Stimulated activated CD8-positive, alpha-beta memory T cell treated with anti-CD3 and anti-CD28 coated beads, Interleukin-2, amount 100 ng/mL, for 48 hours (primary cell): Measurements from ENCODE around the gene ANKRD33.

Source experiments
- DNase-seq, 2 donors: peaks; one replicate each; pipeline ENCODE4 v3.0.0-alpha.2; 2020; ENCODE audit warnings: low read depth in 2 of 2

The ANKRD33 gene

GRCh38 chr12:51901881-51902280 lies 14.0 kb downstream of the ANKRD33 start:
- no peak for DNase-seq

- DNase-seq, result no peak
Measured at GRCh38 chr12:51904951-51905470, 17.1 kb downstream of the ANKRD33 start.

GRCh38 chr12:51905471-51906429 lies 17.8 kb downstream of the ANKRD33 start:
- DNase-seq, result no peak

GRCh38 chr12:51906430-51907082 lies 18.7 kb downstream of the ANKRD33 start:
- no peak for DNase-seq

GRCh38 chr12:51907083-51907855 lies 19.4 kb downstream of the ANKRD33 start, which contains the start of gene ACVRL1:
TSS of gene ACVRL1 (plus strand) at chr12:51907504. CDS start at chr12:51912475, 4,971 bp downstream.
- DNase-seq, result no peak

- DNase-seq, result no peak
Measured at GRCh38 chr12:51907856-51908425, 20.0 kb downstream of the ANKRD33 start.

- no peak for DNase-seq
Measured at GRCh38 chr12:51908876-51909592, 21.1 kb downstream of the ANKRD33 start.

GRCh38 chr12:51910168-51910567 lies 22.3 kb downstream of the ANKRD33 start:
- no peak for DNase-seq

- no peak for DNase-seq
Measured at GRCh38 chr12:51910691-51911090, 22.8 kb downstream of the ANKRD33 start.

- DNase-seq, result no peak
Measured at GRCh38 chr12:51911307-51911706, 23.4 kb downstream of the ANKRD33 start.

- DNase-seq, result no peak
Measured at GRCh38 chr12:51911788-51912711, 24.1 kb downstream of the ANKRD33 start.

- no peak for DNase-seq
Measured at GRCh38 chr12:51913071-51914033, 25.4 kb downstream of the ANKRD33 start.

GRCh38 chr12:51914034-51914923 lies 26.4 kb downstream of the ANKRD33 start:
- DNase-seq, result no peak

GRCh38 chr12:51915003-51915625 lies 27.2 kb downstream of the ANKRD33 start:
- DNase-seq, result no peak

GRCh38 chr12:51915951-51916350 lies 28.0 kb downstream of the ANKRD33 start:
- no peak for DNase-seq

- DNase-seq, result no peak
Measured at GRCh38 chr12:51917041-51917590, 29.2 kb downstream of the ANKRD33 start.
